WTC11 (cell line): ENCODE measurements around the gene SND1. TPM values are rescaled to one million over a fixed set of nuclear protein-coding genes. Genes with fewer than 3 reads are reported as not detected.

ENCODE experiments used
- ATAC-seq: fragments of 200-7000 bp; cut with Tn5 transposase; 2 replicates; pipeline ENCODE4 v1.10.0; 2021; ENCODE audit warnings: mild to moderate bottlenecking, moderate library complexity
- CTCF ChIA-PET: fragments of 300-600 bp; sonication (Branson Sonifier 250); formaldehyde crosslinking; loops from one replicate; lab custom pipeline; 2021; ENCODE audit warnings: antibody characterized with exemption; lab: Charles Lee
- POLR2A ChIA-PET: fragments of 350-600 bp; sonication (Branson Sonifier 250); formaldehyde crosslinking; loops from one replicate; lab custom pipeline; 2021; ENCODE audit warnings: antibody characterized with exemption; lab: Charles Lee
- DNase-seq: peaks from one replicate; pipeline ENCODE4 v3.0.0; 2021; ENCODE audit warnings: low spot score
- H3K27ac Mint-ChIP-seq: 2 replicates; pipeline ENCODE4 v1.8.0; 2021; ENCODE audit warnings: mixed read lengths
- H3K27me3 Mint-ChIP-seq: 2 replicates; pipeline ENCODE4 v1.8.0; 2021; ENCODE audit warnings: low read depth, mild to moderate bottlenecking, moderate library complexity, mixed read lengths
- H3K36me3 Mint-ChIP-seq: 2 replicates; pipeline ENCODE4 v1.8.0; 2021; ENCODE audit warnings: mixed read lengths
- H3K4me1 Mint-ChIP-seq: 2 replicates; pipeline ENCODE4 v1.8.0; 2022; ENCODE audit warnings: mixed read lengths
- H3K4me3 Mint-ChIP-seq: 2 replicates; pipeline ENCODE4 v1.8.0; 2021; ENCODE audit warnings: mild to moderate bottlenecking, moderate library complexity, mixed read lengths
- H3K9me3 Mint-ChIP-seq: 2 replicates; pipeline ENCODE4 v1.8.0; 2021; ENCODE audit warnings: mixed read lengths
- CDX4 ChIP-seq: fragments of 250-450 bp; sonication (Bioruptor Pico); IDR thresholded peaks from 2 replicates; pipeline ENCODE4 v1.9.0; 2021; ENCODE audit warnings: moderate library complexity, mild to moderate bottlenecking, inconsistent platforms, borderline replicate concordance
- E2F1 ChIP-seq: sonication (generic); formaldehyde crosslinking; IDR thresholded peaks from 2 replicates; pipeline ENCODE4 v1.8.0; 2022; ENCODE audit warnings: mild to moderate bottlenecking, missing genetic modification reagents
- ERG ChIP-seq: fragments of 250-450 bp; sonication (Bioruptor Pico); IDR thresholded peaks from 2 replicates; pipeline ENCODE4 v1.8.0; 2021; ENCODE audit warnings: mild to moderate bottlenecking
- ETV6 ChIP-seq: sonication (generic); formaldehyde crosslinking; IDR thresholded peaks from 2 replicates; pipeline ENCODE4 v1.8.1; 2022; ENCODE audit warnings: mild to moderate bottlenecking, missing genetic modification reagents
- FOXP1 ChIP-seq: sonication (generic); formaldehyde crosslinking; IDR thresholded peaks from 2 replicates; pipeline ENCODE4 v1.8.0; 2022; ENCODE audit warnings: missing genetic modification reagents, mild to moderate bottlenecking, moderate library complexity, borderline replicate concordance
- GRHL2 ChIP-seq: fragments of 250-450 bp; sonication (Bioruptor Pico); IDR thresholded peaks from 2 replicates; pipeline ENCODE4 v1.8.0; 2022; ENCODE audit warnings: mild to moderate bottlenecking, moderate library complexity; ENCODE audit not compliant: insufficient replicate concordance, severe bottlenecking
- MXD4 ChIP-seq: fragments of 250-450 bp; sonication (Bioruptor Pico); IDR thresholded peaks from 2 replicates; pipeline ENCODE4 v1.8.0; 2021; ENCODE audit warnings: mild to moderate bottlenecking, moderate library complexity, borderline replicate concordance
- MYBL2 ChIP-seq: sonication (generic); formaldehyde crosslinking; IDR thresholded peaks from 2 replicates; pipeline ENCODE4 v1.8.1; 2023; ENCODE audit warnings: mild to moderate bottlenecking, moderate library complexity, missing genetic modification reagents
- RELA ChIP-seq: sonication (generic); formaldehyde crosslinking; IDR thresholded peaks from 2 replicates; pipeline ENCODE4 v1.8.1; 2022; ENCODE audit warnings: missing genetic modification reagents, mild to moderate bottlenecking, borderline replicate concordance
- SMAD4 ChIP-seq: sonication (generic); formaldehyde crosslinking; IDR thresholded peaks from 2 replicates; pipeline ENCODE4 v1.8.0; 2022; ENCODE audit warnings: mild to moderate bottlenecking, missing genetic modification reagents
- SP1 ChIP-seq: sonication (generic); formaldehyde crosslinking; conservative IDR thresholded peaks from 2 replicates; pipeline ENCODE4 v1.8.1; 2022; ENCODE audit warnings: missing genetic modification reagents
- STAT6 ChIP-seq: sonication (generic); formaldehyde crosslinking; conservative IDR thresholded peaks from 2 replicates; pipeline ENCODE4 v1.8.1; 2023; ENCODE audit warnings: mild to moderate bottlenecking, low read depth, missing genetic modification reagents, moderate library complexity
- ZBTB43 ChIP-seq: sonication (generic); formaldehyde crosslinking; IDR thresholded peaks from 2 replicates; pipeline ENCODE4 v1.8.1; 2023; ENCODE audit warnings: mild to moderate bottlenecking, missing genetic modification reagents
- total RNA-seq: library from RNA; stranded (reverse); gene quantifications from 3 replicates; pipeline ENCODE4 v1.2.3, GENCODE V29; 2021
- TF ChIP-seq, protein P1 (sequence below): sonication (generic); formaldehyde crosslinking; IDR thresholded peaks from 2 replicates; pipeline ENCODE4 v1.8.1; 2022; ENCODE audit warnings: low read depth, missing genetic modification reagents, borderline replicate concordance
- TF ChIP-seq, protein P2 (sequence below): sonication (generic); formaldehyde crosslinking; IDR thresholded peaks from 2 replicates; pipeline ENCODE4 v1.8.1; 2023; ENCODE audit warnings: mild to moderate bottlenecking, missing genetic modification reagents, moderate library complexity
- TF ChIP-seq, protein P3 (sequence below): fragments of 250-450 bp; sonication (Bioruptor Pico); IDR thresholded peaks from 2 replicates; pipeline ENCODE4 v1.9.0; 2021; ENCODE audit warnings: mild to moderate bottlenecking, borderline replicate concordance

Gene SND1
- total RNA-seq, 1 experiment from 2014 or later: 261 TPM

DNA sequence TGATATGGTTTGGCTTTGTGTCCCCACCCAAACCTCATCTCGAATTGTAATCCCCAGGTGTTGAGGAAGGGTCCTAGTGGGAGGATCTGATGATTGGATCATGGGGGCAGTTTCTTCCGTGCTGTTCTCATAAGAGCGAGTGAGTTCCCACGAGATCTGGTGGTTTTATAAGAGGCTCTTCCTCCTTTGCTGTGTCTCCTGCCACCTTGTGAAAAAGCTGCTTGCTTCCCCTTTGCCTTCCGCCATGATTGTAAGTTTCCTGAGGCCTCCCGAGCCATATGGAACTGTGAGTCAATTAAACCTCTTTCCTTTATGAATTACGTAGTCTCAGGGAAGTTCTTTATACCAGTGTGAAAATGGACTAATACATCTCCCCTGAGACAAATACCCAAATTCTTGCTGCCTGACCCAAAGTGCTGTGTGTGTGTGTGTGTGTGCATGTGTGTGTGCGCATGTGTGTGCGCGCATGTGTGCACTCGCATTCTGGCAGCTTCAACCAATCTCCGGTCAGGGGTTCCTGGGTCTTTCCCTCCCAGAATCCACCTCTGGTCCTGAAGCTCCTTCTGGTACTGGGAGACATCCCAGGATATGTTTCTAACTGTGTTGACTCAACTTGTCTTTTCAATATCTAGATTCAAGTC, 477.4 kb downstream of the SND1 start (continued):
- TF ChIP-seq ZBTB43 (CRISPR knock-in tag) (no peak), CDX4 (CRISPR knock-in tag) (no peak), SMAD4 (CRISPR knock-in tag) (no peak), STAT6 (CRISPR knock-in tag) (no peak), SP1 (CRISPR knock-in tag) (no peak), MXD4 (CRISPR knock-in tag) (no peak), GRHL2 (CRISPR knock-in tag) (no peak), E2F1 (CRISPR knock-in tag) (no peak)
- TF ChIP-seq, protein P1, sequence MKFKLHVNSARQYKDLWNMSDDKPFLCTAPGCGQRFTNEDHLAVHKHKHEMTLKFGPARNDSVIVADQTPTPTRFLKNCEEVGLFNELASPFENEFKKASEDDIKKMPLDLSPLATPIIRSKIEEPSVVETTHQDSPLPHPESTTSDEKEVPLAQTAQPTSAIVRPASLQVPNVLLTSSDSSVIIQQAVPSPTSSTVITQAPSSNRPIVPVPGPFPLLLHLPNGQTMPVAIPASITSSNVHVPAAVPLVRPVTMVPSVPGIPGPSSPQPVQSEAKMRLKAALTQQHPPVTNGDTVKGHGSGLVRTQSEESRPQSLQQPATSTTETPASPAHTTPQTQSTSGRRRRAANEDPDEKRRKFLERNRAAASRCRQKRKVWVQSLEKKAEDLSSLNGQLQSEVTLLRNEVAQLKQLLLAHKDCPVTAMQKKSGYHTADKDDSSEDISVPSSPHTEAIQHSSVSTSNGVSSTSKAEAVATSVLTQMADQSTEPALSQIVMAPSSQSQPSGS (CRISPR knock-in tag): no peak
- TF ChIP-seq, protein P2, sequence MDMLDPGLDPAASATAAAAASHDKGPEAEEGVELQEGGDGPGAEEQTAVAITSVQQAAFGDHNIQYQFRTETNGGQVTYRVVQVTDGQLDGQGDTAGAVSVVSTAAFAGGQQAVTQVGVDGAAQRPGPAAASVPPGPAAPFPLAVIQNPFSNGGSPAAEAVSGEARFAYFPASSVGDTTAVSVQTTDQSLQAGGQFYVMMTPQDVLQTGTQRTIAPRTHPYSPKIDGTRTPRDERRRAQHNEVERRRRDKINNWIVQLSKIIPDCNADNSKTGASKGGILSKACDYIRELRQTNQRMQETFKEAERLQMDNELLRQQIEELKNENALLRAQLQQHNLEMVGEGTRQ (CRISPR knock-in tag): no peak
- TF ChIP-seq, protein P3, sequence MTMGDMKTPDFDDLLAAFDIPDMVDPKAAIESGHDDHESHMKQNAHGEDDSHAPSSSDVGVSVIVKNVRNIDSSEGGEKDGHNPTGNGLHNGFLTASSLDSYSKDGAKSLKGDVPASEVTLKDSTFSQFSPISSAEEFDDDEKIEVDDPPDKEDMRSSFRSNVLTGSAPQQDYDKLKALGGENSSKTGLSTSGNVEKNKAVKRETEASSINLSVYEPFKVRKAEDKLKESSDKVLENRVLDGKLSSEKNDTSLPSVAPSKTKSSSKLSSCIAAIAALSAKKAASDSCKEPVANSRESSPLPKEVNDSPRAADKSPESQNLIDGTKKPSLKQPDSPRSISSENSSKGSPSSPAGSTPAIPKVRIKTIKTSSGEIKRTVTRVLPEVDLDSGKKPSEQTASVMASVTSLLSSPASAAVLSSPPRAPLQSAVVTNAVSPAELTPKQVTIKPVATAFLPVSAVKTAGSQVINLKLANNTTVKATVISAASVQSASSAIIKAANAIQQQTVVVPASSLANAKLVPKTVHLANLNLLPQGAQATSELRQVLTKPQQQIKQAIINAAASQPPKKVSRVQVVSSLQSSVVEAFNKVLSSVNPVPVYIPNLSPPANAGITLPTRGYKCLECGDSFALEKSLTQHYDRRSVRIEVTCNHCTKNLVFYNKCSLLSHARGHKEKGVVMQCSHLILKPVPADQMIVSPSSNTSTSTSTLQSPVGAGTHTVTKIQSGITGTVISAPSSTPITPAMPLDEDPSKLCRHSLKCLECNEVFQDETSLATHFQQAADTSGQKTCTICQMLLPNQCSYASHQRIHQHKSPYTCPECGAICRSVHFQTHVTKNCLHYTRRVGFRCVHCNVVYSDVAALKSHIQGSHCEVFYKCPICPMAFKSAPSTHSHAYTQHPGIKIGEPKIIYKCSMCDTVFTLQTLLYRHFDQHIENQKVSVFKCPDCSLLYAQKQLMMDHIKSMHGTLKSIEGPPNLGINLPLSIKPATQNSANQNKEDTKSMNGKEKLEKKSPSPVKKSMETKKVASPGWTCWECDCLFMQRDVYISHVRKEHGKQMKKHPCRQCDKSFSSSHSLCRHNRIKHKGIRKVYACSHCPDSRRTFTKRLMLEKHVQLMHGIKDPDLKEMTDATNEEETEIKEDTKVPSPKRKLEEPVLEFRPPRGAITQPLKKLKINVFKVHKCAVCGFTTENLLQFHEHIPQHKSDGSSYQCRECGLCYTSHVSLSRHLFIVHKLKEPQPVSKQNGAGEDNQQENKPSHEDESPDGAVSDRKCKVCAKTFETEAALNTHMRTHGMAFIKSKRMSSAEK (CRISPR knock-in tag): no peak

GRCh38 chr7:128131115-128131514, 479.1 kb downstream of the SND1 start:
- POLR2A ChIA-PET: no interaction called here
- H3K27me3 Mint-ChIP-seq: peaks cover 35% of the 10 kb centered on the region
- CTCF ChIA-PET: interaction anchor here (4.5 kb wide), 1 partner anchor 78 kb away, joined by 15 read pairs; no protein-coding TSS in a partner anchor
- ATAC-seq (no peak), DNase-seq (no peak)
- no peak overlapping the region for H3K4me3 Mint-ChIP-seq
- H3K9me3 Mint-ChIP-seq: no peaks in the 10 kb centered on the region
- TF ChIP-seq RELA (CRISPR knock-in tag) (no peak), ERG (CRISPR knock-in tag) (no peak), ZBTB43 (CRISPR knock-in tag) (no peak), ETV6 (no peak), FOXP1 (CRISPR knock-in tag) (no peak), GRHL2 (CRISPR knock-in tag) (no peak), MYBL2 (CRISPR knock-in tag) (no peak)
- TF ChIP-seq, protein P1 (CRISPR knock-in tag): no peak
- H3K36me3 Mint-ChIP-seq: peaks cover 3% of the 10 kb centered on the region; the same call in 1 of the 2 replicates
- no peak overlapping the region for H3K27ac Mint-ChIP-seq
- H3K4me1 Mint-ChIP-seq: peaks cover 10% of the 10 kb centered on the region
